HepG2 (cell line): Measurements from ENCODE around the gene ARL5B. TPM values are rescaled to one million over a fixed set of nuclear protein-coding genes. Genes with fewer than 3 reads are reported as not detected.

Experiments used
- ATAD3A ChIP-seq: sonication (generic); formaldehyde crosslinking; IDR thresholded peaks from 2 replicates; pipeline ENCODE4 v1.4.0; 2020; ENCODE audit warnings: missing genetic modification reagents
- BHLHE40 ChIP-seq: IDR thresholded peaks from 2 replicates; pipeline ENCODE4 v1.6.1; 2011; ENCODE audit warnings: low read length, improper control_type of control experiment
- CAMTA2 ChIP-seq: sonication (generic); formaldehyde crosslinking; IDR thresholded peaks from 2 replicates; pipeline ENCODE4 v1.4.0; 2020; ENCODE audit warnings: mild to moderate bottlenecking, missing genetic modification reagents, borderline replicate concordance
- ETV6 ChIP-seq: sonication (generic); formaldehyde crosslinking; conservative IDR thresholded peaks from 2 replicates; pipeline ENCODE4 v1.4.0; 2020; ENCODE audit warnings: missing genetic modification reagents
- HCFC1 ChIP-seq: fragments of 150-350 bp; IDR thresholded peaks from 2 replicates; pipeline ENCODE4 v1.6.1; 2014; ENCODE audit warnings: low read depth, low read length
- HMG20B ChIP-seq: conservative IDR thresholded peaks from 2 replicates; pipeline ENCODE4 v1.6.1; 2016; ENCODE audit warnings: missing genetic modification reagents, missing compliant biosample characterization
- KDM1A ChIP-seq: IDR thresholded peaks from 2 replicates; pipeline ENCODE4 v1.6.1; 2016; ENCODE audit warnings: missing compliant biosample characterization
- MIER3 ChIP-seq: IDR thresholded peaks from 2 replicates; pipeline ENCODE4 v1.6.1; 2016; ENCODE audit warnings: missing compliant biosample characterization, borderline replicate concordance
- MTF2 ChIP-seq: sonication (generic); formaldehyde crosslinking; IDR thresholded peaks from 2 replicates; pipeline ENCODE4 v1.5.0; 2020; ENCODE audit warnings: missing genetic modification reagents, borderline replicate concordance
- NKX3-1 ChIP-seq: sonication (generic); formaldehyde crosslinking; IDR thresholded peaks from 2 replicates; pipeline ENCODE4 v1.5.0; 2020; ENCODE audit warnings: missing genetic modification reagents
- PPARG ChIP-seq: conservative IDR thresholded peaks from 2 replicates; pipeline ENCODE4 v1.6.1; 2016; ENCODE audit warnings: missing biosample characterization, missing genetic modification reagents
- RAD51 ChIP-seq: fragments of 450-650 bp; IDR thresholded peaks from 2 replicates; pipeline ENCODE4 v1.6.1; 2016; ENCODE audit warnings: borderline replicate concordance
- SOX5 ChIP-seq: IDR thresholded peaks from 2 replicates; pipeline ENCODE4 v1.6.1; 2016; ENCODE audit warnings: borderline replicate concordance
- TARDBP ChIP-seq: sonication (generic); formaldehyde crosslinking; IDR thresholded peaks from 2 replicates; pipeline ENCODE4 v1.8.0; 2022; ENCODE audit warnings: mild to moderate bottlenecking, missing genetic modification reagents
- ZBTB38 ChIP-seq: sonication (generic); formaldehyde crosslinking; IDR thresholded peaks from 2 replicates; pipeline ENCODE4 v1.5.1; 2020; ENCODE audit warnings: mild to moderate bottlenecking, missing genetic modification reagents
- ZNF205 ChIP-seq: IDR thresholded peaks from 2 replicates; pipeline ENCODE4 v1.6.1; 2018; ENCODE audit warnings: missing biosample characterization, missing genetic modification reagents
- ZNF292 ChIP-seq: sonication (generic); formaldehyde crosslinking; IDR thresholded peaks from 2 replicates; pipeline ENCODE4 v1.8.1; 2022; ENCODE audit warnings: mild to moderate bottlenecking, low read depth, missing genetic modification reagents, borderline replicate concordance
- ZNF362 ChIP-seq: sonication (generic); formaldehyde crosslinking; IDR thresholded peaks from 2 replicates; pipeline ENCODE4 v1.4.0; 2020; ENCODE audit warnings: missing genetic modification reagents, mild to moderate bottlenecking, borderline replicate concordance
- ZNF484 ChIP-seq: sonication (generic); formaldehyde crosslinking; IDR thresholded peaks from 2 replicates; pipeline ENCODE4 v1.5.1; 2020; ENCODE audit warnings: mild to moderate bottlenecking, low read depth, missing genetic modification reagents, borderline replicate concordance
- ZNF567 ChIP-seq: sonication (generic); formaldehyde crosslinking; IDR thresholded peaks from 2 replicates; pipeline ENCODE4 v1.8.1; 2023; ENCODE audit warnings: mild to moderate bottlenecking, missing genetic modification reagents, borderline replicate concordance
- ZNF674 ChIP-seq: sonication (generic); formaldehyde crosslinking; IDR thresholded peaks from 2 replicates; pipeline ENCODE4 v1.5.0; 2020; ENCODE audit warnings: low read depth, mild to moderate bottlenecking, missing genetic modification reagents
- polyA plus RNA-seq, 8 experiments: library from polyadenylated mRNA; depleted of rRNA in 3 of 8; stranded (reverse) in 7 of 8; unstranded in 1 of 8; fragments of >200 nt; fragmentation: Illumina TruSeq in 4 of 8; extraction: Trizol in 4 of 8; gene quantifications; 2 replicates each; pipeline versions ENCODE4 v1.2.1 to v1.2.3, GENCODE V29; 2011 to 2016; ENCODE audit warnings: low read depth in 4 of 8, missing spikeins in 1 of 8, mixed read lengths in 1 of 8; ENCODE audit not compliant: insufficient read depth in 1 of 8
- total RNA-seq, 5 experiments: library from RNA; depleted of rRNA; stranded (reverse); fragments of >200 nt; fragmentation: Illumina TruSeq; extraction: Trizol; gene quantifications; 2 replicates each; pipeline ENCODE4 v1.2.3, GENCODE V29; 2016; ENCODE audit warnings: low read depth in 1 of 5
- TF ChIP-seq, protein P1 (sequence below): sonication (generic); formaldehyde crosslinking; IDR thresholded peaks from 2 replicates; pipeline ENCODE4 v1.4.0; 2020; ENCODE audit warnings: missing genetic modification reagents, borderline replicate concordance
- TF ChIP-seq, protein P2 (sequence below): sonication (generic); formaldehyde crosslinking; IDR thresholded peaks from 2 replicates; pipeline ENCODE4 v1.5.0; 2020; ENCODE audit warnings: mild to moderate bottlenecking, missing genetic modification reagents
- TF ChIP-seq, protein P3 (sequence below): sonication (generic); formaldehyde crosslinking; IDR thresholded peaks from 2 replicates; pipeline ENCODE4 v1.4.0; 2020; ENCODE audit warnings: missing genetic modification reagents, mild to moderate bottlenecking, borderline replicate concordance

ARL5B gene
- total and polyA plus RNA-seq, 2 of the 13 experiments (the other 11 are each of a cell fraction or from before 2014, with no cell fraction given): 26.6 to 32.7 TPM

- TF ChIP-seq, protein P1, sequence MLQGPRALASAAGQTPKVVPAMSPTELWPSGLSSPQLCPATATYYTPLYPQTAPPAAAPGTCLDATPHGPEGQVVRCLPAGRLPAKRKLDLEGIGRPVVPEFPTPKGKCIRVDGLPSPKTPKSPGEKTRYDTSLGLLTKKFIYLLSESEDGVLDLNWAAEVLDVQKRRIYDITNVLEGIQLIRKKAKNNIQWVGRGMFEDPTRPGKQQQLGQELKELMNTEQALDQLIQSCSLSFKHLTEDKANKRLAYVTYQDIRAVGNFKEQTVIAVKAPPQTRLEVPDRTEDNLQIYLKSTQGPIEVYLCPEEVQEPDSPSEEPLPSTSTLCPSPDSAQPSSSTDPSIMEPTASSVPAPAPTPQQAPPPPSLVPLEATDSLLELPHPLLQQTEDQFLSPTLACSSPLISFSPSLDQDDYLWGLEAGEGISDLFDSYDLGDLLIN (CRISPR knock-in tag): no peak
- TF ChIP-seq HCFC1: peak; percentile 48; the same call in 1 of the 2 replicates
- TF ChIP-seq ATAD3A (CRISPR knock-in tag): no peak
- no peak for TF ChIP-seq KDM1A (CRISPR knock-in tag)
- no peak for TF ChIP-seq CAMTA2 (CRISPR knock-in tag)
- 0 out of 2 replicates have a peak, but pooled peaks have one; percentile 8 for TF ChIP-seq HMG20B (CRISPR knock-in tag)
- TF ChIP-seq ZNF484 (CRISPR knock-in tag): no peak
- TF ChIP-seq, protein P2, sequence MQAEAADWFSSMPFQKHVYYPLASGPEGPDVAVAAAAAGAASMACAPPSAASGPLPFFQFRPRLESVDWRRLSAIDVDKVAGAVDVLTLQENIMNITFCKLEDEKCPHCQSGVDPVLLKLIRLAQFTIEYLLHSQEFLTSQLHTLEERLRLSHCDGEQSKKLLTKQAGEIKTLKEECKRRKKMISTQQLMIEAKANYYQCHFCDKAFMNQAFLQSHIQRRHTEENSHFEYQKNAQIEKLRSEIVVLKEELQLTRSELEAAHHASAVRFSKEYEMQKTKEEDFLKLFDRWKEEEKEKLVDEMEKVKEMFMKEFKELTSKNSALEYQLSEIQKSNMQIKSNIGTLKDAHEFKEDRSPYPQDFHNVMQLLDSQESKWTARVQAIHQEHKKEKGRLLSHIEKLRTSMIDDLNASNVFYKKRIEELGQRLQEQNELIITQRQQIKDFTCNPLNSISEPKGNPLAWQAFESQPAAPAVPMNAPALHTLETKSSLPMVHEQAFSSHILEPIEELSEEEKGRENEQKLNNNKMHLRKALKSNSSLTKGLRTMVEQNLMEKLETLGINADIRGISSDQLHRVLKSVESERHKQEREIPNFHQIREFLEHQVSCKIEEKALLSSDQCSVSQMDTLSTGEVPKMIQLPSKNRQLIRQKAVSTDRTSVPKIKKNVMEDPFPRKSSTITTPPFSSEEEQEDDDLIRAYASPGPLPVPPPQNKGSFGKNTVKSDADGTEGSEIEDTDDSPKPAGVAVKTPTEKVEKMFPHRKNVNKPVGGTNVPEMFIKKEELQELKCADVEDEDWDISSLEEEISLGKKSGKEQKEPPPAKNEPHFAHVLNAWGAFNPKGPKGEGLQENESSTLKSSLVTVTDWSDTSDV (CRISPR knock-in tag): no peak; the same call in 1 of the 2 replicates
- TF ChIP-seq PPARG (CRISPR knock-in tag): no peak
- no peak for TF ChIP-seq ZNF567
- no peak for TF ChIP-seq ZNF674 (CRISPR knock-in tag)
- no peak for TF ChIP-seq ETV6 (CRISPR knock-in tag)
- TF ChIP-seq MIER3 (CRISPR knock-in tag): no peak
- TF ChIP-seq ZNF292: peak; percentile 76; the same call in 1 of the 2 replicates
- peak; percentile 60; the same call in 1 of the 2 replicates for TF ChIP-seq TARDBP (CRISPR knock-in tag)
- TF ChIP-seq NKX3-1: no peak
- no peak for TF ChIP-seq ZNF362 (CRISPR knock-in tag)
- TF ChIP-seq SOX5 (CRISPR knock-in tag): no peak; the same call in 1 of the 2 replicates
- TF ChIP-seq, protein P3, sequence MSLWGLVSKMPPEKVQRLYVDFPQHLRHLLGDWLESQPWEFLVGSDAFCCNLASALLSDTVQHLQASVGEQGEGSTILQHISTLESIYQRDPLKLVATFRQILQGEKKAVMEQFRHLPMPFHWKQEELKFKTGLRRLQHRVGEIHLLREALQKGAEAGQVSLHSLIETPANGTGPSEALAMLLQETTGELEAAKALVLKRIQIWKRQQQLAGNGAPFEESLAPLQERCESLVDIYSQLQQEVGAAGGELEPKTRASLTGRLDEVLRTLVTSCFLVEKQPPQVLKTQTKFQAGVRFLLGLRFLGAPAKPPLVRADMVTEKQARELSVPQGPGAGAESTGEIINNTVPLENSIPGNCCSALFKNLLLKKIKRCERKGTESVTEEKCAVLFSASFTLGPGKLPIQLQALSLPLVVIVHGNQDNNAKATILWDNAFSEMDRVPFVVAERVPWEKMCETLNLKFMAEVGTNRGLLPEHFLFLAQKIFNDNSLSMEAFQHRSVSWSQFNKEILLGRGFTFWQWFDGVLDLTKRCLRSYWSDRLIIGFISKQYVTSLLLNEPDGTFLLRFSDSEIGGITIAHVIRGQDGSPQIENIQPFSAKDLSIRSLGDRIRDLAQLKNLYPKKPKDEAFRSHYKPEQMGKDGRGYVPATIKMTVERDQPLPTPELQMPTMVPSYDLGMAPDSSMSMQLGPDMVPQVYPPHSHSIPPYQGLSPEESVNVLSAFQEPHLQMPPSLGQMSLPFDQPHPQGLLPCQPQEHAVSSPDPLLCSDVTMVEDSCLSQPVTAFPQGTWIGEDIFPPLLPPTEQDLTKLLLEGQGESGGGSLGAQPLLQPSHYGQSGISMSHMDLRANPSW: no peak
- peak; percentile 61; the same call in 1 of the 2 replicates for TF ChIP-seq ZBTB38 (CRISPR knock-in tag)
- peak; percentile 69; the same call in 1 of the 2 replicates for TF ChIP-seq MTF2 (CRISPR knock-in tag)
- TF ChIP-seq ZNF205 (CRISPR knock-in tag): no peak; the same call in 1 of the 2 replicates
- no peak for TF ChIP-seq RAD51
- TF ChIP-seq BHLHE40: no peak
Measured at GRCh38 chr10:18651324-18652007, 7.8 kb upstream of the ARL5B start, which contains the start of gene NSUN6 (continued).
